OCI-LY7 (cell line): Measurements from ENCODE around the gene GAS6. TPM values are rescaled to one million over a fixed set of nuclear protein-coding genes. Genes with fewer than 3 reads are reported as not detected.

Experiments used
- BruUV-seq: library from RNA; stranded (reverse); fragments of 400-500 nt; replicated peaks from 2 replicates; lab custom pipeline; 2021; lab: Mats Ljungman, UMichigan
- CTCF ChIA-PET: fragments of 300-600 bp; sonication (Branson Sonifier 250); formaldehyde crosslinking; loops from one replicate; lab custom pipeline; 2022; ENCODE audit warnings: antibody characterized with exemption; ENCODE audit not compliant: unreplicated experiment; lab: Charles Lee
- POLR2A ChIA-PET: fragments of 300-600 bp; sonication (Branson Sonifier 250); formaldehyde crosslinking; loops from one replicate; lab custom pipeline; 2022; ENCODE audit warnings: antibody characterized with exemption; lab: Charles Lee
- DNase-seq: peaks from one replicate; pipeline ENCODE4 v3.0.0-alpha.2; 2015; ENCODE audit warnings: low spot score
- H2AFZ ChIP-seq: fragments of 200-600 bp; sonication (generic), shearing (Covaris generic); 2 replicates; pipeline ENCODE4 v1.6.1; 2014; ENCODE audit warnings: mild to moderate bottlenecking, antibody characterized with exemption, low read length, moderate library complexity
- H3K27ac ChIP-seq: fragments of 200-600 bp; sonication (generic); 2 replicates; pipeline ENCODE4 v1.5.1; 2014; ENCODE audit warnings: mixed run types, low read depth, mild to moderate bottlenecking, moderate library complexity, low read length, inconsistent platforms; ENCODE audit not compliant: poor library complexity, severe bottlenecking
- H3K36me3 ChIP-seq: fragments of 200-600 bp; sonication (generic); 2 replicates; pipeline ENCODE4 v1.6.1; 2014; ENCODE audit warnings: mild to moderate bottlenecking, antibody characterized with exemption, low read length, moderate library complexity, mixed read lengths; ENCODE audit not compliant: insufficient read depth
- H3K4me1 ChIP-seq: fragments of 200-600 bp; sonication (generic); 2 replicates; pipeline ENCODE4 v1.5.1; 2014; ENCODE audit warnings: mild to moderate bottlenecking, low read length; ENCODE audit not compliant: insufficient read depth, poor library complexity, severe bottlenecking
- H3K4me2 ChIP-seq: fragments of 200-600 bp; sonication (generic); 2 replicates; pipeline ENCODE4 v1.6.1; 2014; ENCODE audit warnings: mild to moderate bottlenecking, low read length
- H3K4me3 ChIP-seq: fragments of 200-600 bp; sonication (generic); 2 replicates; pipeline ENCODE4 v1.5.1; 2014; ENCODE audit warnings: mild to moderate bottlenecking, low read depth, low read length; ENCODE audit not compliant: poor library complexity, severe bottlenecking
- H3K79me2 ChIP-seq: fragments of 200-600 bp; sonication (generic); 2 replicates; pipeline ENCODE4 v1.6.1; 2016; ENCODE audit warnings: low read depth, mild to moderate bottlenecking, low read length, moderate library complexity, mixed read lengths; ENCODE audit not compliant: insufficient read depth
- H3K9me2 ChIP-seq: fragments of 200-600 bp; sonication (generic); 2 replicates; pipeline ENCODE4 v1.6.1; 2016; ENCODE audit warnings: mild to moderate bottlenecking, low read length, mixed read lengths; ENCODE audit not compliant: insufficient read depth
- H3K9me3 ChIP-seq: fragments of 200-600 bp; sonication (generic); 2 replicates; pipeline ENCODE4 v1.6.1; 2014; ENCODE audit warnings: mild to moderate bottlenecking, mixed run types, low read length, mixed read lengths
- H4K20me1 ChIP-seq: fragments of 200-600 bp; sonication (generic); 2 replicates; pipeline ENCODE4 v1.6.1; 2014; ENCODE audit warnings: mild to moderate bottlenecking, antibody characterized with exemption, low read length, moderate library complexity, mixed read lengths; ENCODE audit not compliant: insufficient read depth
- CTCF ChIP-seq: fragments of 200-600 bp; sonication (generic); conservative IDR thresholded peaks from 2 replicates; pipeline ENCODE4 v1.5.1; 2014; ENCODE audit warnings: mild to moderate bottlenecking, antibody characterized with exemption, low read length, moderate library complexity, mixed read lengths
- EZH2phosphoT487 ChIP-seq: fragments of 200-600 bp; sonication (generic); IDR thresholded peaks from 2 replicates; pipeline ENCODE4 v1.6.1; 2018; ENCODE audit warnings: low read depth, borderline replicate concordance, mild to moderate bottlenecking, mixed run types, antibody characterized with exemption, low read length, moderate library complexity, mixed read lengths
- intact Hi-C: fragments of 100-400 bp; cut with micrococcal nuclease; formaldehyde crosslinking; loops from one replicate; pipeline ENCODE4 v1.10.0; 2022; ENCODE audit not compliant: unreplicated experiment
- total RNA-seq, 2 experiments: library from RNA; depleted of rRNA in 1 of 2; stranded (reverse); fragments of >200 nt in 1 of 2; shearing (Covaris generic) in 1 of 2; gene quantifications; 2 replicates each; pipeline ENCODE4 v1.2.3, GENCODE V29; 2014 to 2022

The GAS6 gene
- total RNA-seq, 2 experiments from 2014 or later, result not detected

- H4K20me1 ChIP-seq, result no peaks in the 10 kb centered on the region; the same call in 1 of the 2 replicates
- no peak overlapping the region for H3K4me3 ChIP-seq
- intact Hi-C loops, result loop anchor here (5.0 kb wide), 1 partner anchor 204 kb away; no protein-coding TSS in a partner anchor
- DNase-seq, result no peak
- TF ChIP-seq EZH2phosphoT487, result no peak
- H3K9me3 ChIP-seq, result no peaks in the 10 kb centered on the region
- CTCF ChIA-PET, result no interaction called here
- no peak overlapping the region for H3K27ac ChIP-seq
- no TSS peak for BruUV-seq
- POLR2A ChIA-PET, result no interaction called here
- H3K4me1 ChIP-seq, result peaks cover 4% of the 10 kb centered on the region
- peaks cover 15% of the 10 kb centered on the region for H3K79me2 ChIP-seq
- no peak overlapping the region for H2AFZ ChIP-seq
- H3K4me2 ChIP-seq, result no peak overlapping the region
- H3K9me2 ChIP-seq, result no peaks in the 10 kb centered on the region
- H3K36me3 ChIP-seq, result peaks cover 24% of the 10 kb centered on the region
Measured at GRCh38 chr13:113818700-113819295, 45.1 kb downstream of the GAS6 start.

- H3K4me2 ChIP-seq, result no peak overlapping the region
- peaks cover 4% of the 10 kb centered on the region for H3K4me1 ChIP-seq
- no peak overlapping the region for H2AFZ ChIP-seq
- H3K79me2 ChIP-seq, result peaks cover 15% of the 10 kb centered on the region
- H3K9me3 ChIP-seq, result no peaks in the 10 kb centered on the region
- intact Hi-C loops, result loop anchor here (2.0 to 5.0 kb wide), 2 partner anchors 204 to 409 kb away; no protein-coding TSS in a partner anchor
- H4K20me1 ChIP-seq, result no peaks in the 10 kb centered on the region; the same call in 1 of the 2 replicates
- ChIA-PET POLR2A (no interaction called here), CTCF (no interaction called here)
- H3K9me2 ChIP-seq, result no peaks in the 10 kb centered on the region
- BruUV-seq, result no TSS peak
- no peak for DNase-seq
- no peak overlapping the region for H3K27ac ChIP-seq
- no peak overlapping the region for H3K4me3 ChIP-seq
- peaks cover 24% of the 10 kb centered on the region for H3K36me3 ChIP-seq
- no peak for TF ChIP-seq EZH2phosphoT487
- TF ChIP-seq CTCF, result no peak
Measured at GRCh38 chr13:113817860-113818691, 45.8 kb downstream of the GAS6 start.

GRCh38 chr13:113816946-113817859 lies 46.7 kb downstream of the GAS6 start:
- no TSS peak for BruUV-seq
- ChIA-PET POLR2A (no interaction called here), CTCF (no interaction called here)
- Histone ChIP-seq H4K20me1 (no peaks in the 10 kb centered on the region; the same call in 1 of the 2 replicates), H3K4me2 (peak overlapping the region; percentile 95), H3K4me1 (peaks cover 4% of the 10 kb centered on the region), H3K79me2 (peaks cover 15% of the 10 kb centered on the region), H3K27ac (peak overlapping the region; percentile 34), H3K36me3 (peaks cover 22% of the 10 kb centered on the region), H3K4me3 (peak overlapping the region; percentile 98), H3K9me2 (no peaks in the 10 kb centered on the region), H2AFZ (no peak overlapping the region), H3K9me3 (no peaks in the 10 kb centered on the region)
- DNase-seq, result peak; percentile 83
- peak; percentile 70 for TF ChIP-seq CTCF
- TF ChIP-seq EZH2phosphoT487, result no peak
- intact Hi-C loops, result loop anchor here (2.0 to 5.0 kb wide), 2 partner anchors 205 to 410 kb away; no protein-coding TSS in a partner anchor
